ENCODE data around the gene CSF1. TPM values are rescaled to one million over a fixed set of nuclear protein-coding genes. Genes with fewer than 3 reads are reported as not detected.

CSF1 gene
- total RNA-seq, 1 donor from 2014 or later = 16.0 TPM

DNA sequence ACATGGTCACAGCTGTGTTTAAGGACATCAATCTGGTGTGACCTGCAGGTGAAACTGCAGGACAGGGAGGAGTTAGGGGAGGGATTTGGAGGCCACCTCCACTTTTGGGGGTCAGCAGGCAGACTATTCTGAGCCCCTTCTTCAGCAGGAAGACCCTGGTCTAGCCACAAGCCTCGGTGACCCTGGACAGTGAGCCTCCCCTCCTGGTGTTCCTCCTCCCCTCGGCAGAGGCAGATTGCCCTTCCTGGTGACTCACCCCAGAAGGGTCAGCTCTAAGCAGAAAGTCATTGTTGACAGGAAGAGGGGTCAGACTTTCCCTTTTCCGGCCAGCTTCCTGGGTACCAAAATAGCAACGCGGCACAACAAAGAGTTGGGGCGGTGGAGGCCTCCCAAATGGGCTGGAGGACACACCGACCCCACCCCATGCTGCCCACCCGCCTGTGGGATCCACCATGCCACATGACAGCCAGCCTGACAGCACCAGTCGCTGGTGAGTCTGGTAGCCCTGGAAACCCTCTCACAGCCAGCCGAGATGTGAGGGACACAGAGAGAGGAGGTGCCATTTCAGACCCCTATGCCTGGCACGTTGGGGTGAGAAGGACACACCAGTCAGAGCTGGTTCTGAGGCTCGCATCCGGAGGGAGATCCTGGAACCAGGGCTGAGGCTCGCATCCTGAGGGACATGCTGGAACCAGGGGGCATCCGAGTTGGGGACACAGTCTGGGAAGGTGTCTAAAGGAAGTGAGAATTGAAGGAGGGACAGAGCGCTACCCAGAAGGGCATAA is 14.7 kb upstream of the CSF1 start:
- DNase-seq (peak; percentile 69), ATAC-seq (ENCODE audit: poor library complexity) (peak; percentile 54)
- intact Hi-C loops (cut with DNase I) = no loop called here

DNA sequence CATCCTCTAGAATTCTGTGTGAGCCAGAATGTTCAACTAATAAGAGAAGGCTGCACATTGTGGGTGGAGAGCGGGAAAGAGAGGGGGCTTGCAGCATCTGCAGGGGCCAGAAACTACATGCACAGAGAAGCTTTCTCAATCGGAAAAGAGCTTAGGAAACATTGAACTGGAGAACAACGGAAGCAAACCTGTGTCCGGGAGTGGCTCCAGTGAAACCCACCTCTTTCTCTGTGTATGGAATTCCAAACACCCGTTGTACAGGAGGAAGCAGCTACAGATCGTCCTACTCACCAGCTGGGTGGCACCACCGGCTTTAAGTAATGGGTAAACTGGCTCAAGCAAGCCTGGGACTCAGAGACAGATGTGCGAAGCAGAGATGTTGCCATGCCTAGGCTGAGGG is 14.0 kb upstream of the CSF1 start:
- ATAC-seq (ENCODE audit: poor library complexity) (no peak), DNase-seq (no peak)
- intact Hi-C loops (cut with DNase I) = no loop called here

GRCh38 chr1:109897259-109897955 is 13.2 kb upstream of the CSF1 start:
- intact Hi-C loops (cut with DNase I) = no loop called here
- DNase-seq = no peak
- ATAC-seq (ENCODE audit: poor library complexity) = no peak

DNA sequence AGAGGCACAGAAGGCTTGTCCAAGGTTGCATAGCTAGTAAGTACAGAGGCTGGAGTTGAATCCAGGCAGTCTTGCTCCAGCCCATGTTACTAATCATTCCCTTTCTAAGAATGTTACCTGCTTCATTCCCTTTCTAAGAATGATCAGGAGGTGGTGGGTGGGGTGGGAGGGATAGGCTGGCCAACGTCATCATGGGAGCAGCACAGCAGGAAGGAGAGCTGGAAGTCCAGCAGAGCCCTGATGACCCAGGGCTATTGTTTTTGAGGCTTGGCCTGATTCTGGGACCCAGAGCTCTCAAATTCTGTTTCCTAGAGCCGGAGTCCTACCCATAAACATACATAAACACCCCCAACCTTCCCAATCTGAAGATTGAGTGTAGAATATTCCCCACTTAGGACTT is 11.8 kb upstream of the CSF1 start:
- ATAC-seq (ENCODE audit: poor library complexity) (no peak), DNase-seq (no peak)
- intact Hi-C loops (cut with DNase I) = no loop called here

GRCh38 chr1:109901141-109901523 is 9.5 kb upstream of the CSF1 start:
- DNase-seq (no peak), ATAC-seq (ENCODE audit: poor library complexity) (no peak)
- intact Hi-C loops (cut with DNase I) = no loop called here

GRCh38 chr1:109901524-109902145 is 9.0 kb upstream of the CSF1 start:
- ATAC-seq (ENCODE audit: poor library complexity) (peak; percentile 53), DNase-seq (peak; percentile 56)
- intact Hi-C loops (cut with DNase I) = no loop called here

- DNase-seq (no peak), ATAC-seq (ENCODE audit: poor library complexity) (no peak)
- intact Hi-C loops (cut with DNase I) = no loop called here
These were observed 8.3 kb upstream of the CSF1 start for GRCh38 chr1:109902204-109902985.

- ATAC-seq (ENCODE audit: poor library complexity) (no peak), DNase-seq (no peak)
- intact Hi-C loops (cut with DNase I) = no loop called here
These were observed 7.2 kb upstream of the CSF1 start for GRCh38 chr1:109903376-109903930.

GRCh38 chr1:109904105-109904817 is 6.4 kb upstream of the CSF1 start:
- DNase-seq = no peak
- intact Hi-C loops (cut with DNase I) = no loop called here
- ATAC-seq (ENCODE audit: poor library complexity) = no peak

GRCh38 chr1:109905491-109905890 is 5.2 kb upstream of the CSF1 start:
- no peak for DNase-seq
- ATAC-seq (ENCODE audit: poor library complexity) = no peak
- intact Hi-C loops (cut with DNase I) = no loop called here

- DNase-seq (no peak), ATAC-seq (ENCODE audit: poor library complexity) (no peak)
- intact Hi-C loops (cut with DNase I) = no loop called here
These were observed 4.3 kb upstream of the CSF1 start for GRCh38 chr1:109906160-109906838.

GRCh38 chr1:109906839-109907180 is 3.8 kb upstream of the CSF1 start:
- no peak for DNase-seq
- intact Hi-C loops (cut with DNase I) = no loop called here
- no peak for ATAC-seq (ENCODE audit: poor library complexity)

DNA sequence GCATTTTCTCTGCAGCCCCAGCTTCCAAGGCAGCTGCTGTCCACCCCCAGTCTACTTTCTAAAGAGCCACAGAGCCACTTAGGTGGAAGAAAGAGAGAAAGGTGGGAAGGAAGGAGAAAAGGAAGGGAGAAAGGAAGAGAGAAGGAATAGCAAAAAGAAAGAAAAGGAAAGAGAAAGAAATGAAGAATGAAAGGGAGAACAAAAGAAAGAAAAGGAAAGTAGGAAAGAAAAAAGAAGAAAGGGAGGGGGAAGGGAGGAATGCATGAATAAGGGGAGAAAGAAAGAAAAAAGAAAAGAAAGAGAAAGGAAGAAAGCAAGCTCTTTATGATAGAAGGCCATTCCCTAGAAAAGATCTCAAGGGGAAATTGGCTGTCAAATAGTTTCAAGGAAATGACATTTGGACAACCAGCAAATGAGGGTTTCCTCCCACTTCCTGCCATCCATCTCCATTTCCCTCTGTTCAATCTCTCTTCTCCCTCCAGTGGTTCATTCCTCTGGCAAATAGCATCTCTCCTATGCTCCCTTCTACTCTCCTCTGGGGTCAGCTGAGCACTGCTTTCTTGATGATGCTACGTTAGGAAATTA is 3.4 kb upstream of the CSF1 start:
- intact Hi-C loops (cut with DNase I) = no loop called here
- DNase-seq = no peak

DNA sequence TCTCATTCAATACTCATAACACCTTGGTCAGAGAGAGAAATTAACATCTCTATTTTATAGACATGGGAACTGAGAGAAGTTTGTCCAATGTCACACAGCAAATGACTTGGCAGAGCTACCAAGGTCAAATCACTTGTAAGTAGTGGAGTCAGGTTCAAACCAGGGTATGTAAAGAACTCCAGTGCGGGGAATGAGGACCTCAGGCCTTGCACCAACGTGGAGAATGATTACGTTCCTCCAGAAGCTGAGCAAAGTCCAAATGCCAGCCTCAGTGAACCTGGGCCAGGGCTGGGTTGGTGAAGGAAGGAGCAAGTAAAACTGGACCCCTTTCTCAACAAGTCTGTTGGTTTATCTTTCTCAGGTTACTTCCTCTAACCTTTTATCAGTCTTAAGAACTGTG is 1.8 kb upstream of the CSF1 start:
- DNase-seq (no peak), ATAC-seq (ENCODE audit: poor library complexity) (no peak)
- intact Hi-C loops (cut with DNase I) = no loop called here

More for the DNA sequence above, 3.4 kb upstream of the CSF1 start:
- no peak for ATAC-seq (ENCODE audit: poor library complexity)

- ATAC-seq (ENCODE audit: poor library complexity) (no peak), DNase-seq (no peak)
- intact Hi-C loops (cut with DNase I) = no loop called here
These were observed 1.1 kb upstream of the CSF1 start for GRCh38 chr1:109909561-109909960.

- intact Hi-C loops (cut with DNase I) = loop anchor here (5.0 kb wide), 2 partner anchors 71 to 124 kb away; partner anchors contain the start of gene AHCYL1
- ATAC-seq (ENCODE audit: poor library complexity) = no peak
- no peak for DNase-seq
These were observed 532 bp downstream of the CSF1 start for GRCh38 chr1:109910963-109911798.

Measured in Right ventricle myocardium superior (tissue), 1 donor.